Glomerular endothelial cell (primary cell): Measurements from ENCODE around the gene PCYT2. TPM values are rescaled to one million over a fixed set of nuclear protein-coding genes. Genes with fewer than 3 reads are reported as not detected.

Experiments used
- DNase-seq: peaks from one replicate; pipeline ENCODE4 v3.0.0-alpha.2; 2011; ENCODE audit warnings: low read depth, low spot score; ENCODE audit errors: extremely low read depth
- total RNA-seq: library from RNA; depleted of rRNA; stranded (reverse); fragments of >200 nt; gene quantifications from 2 replicates; pipeline ENCODE4 v1.2.3, GENCODE V29; 2015

The PCYT2 gene
- total RNA-seq, 1 donor from 2014 or later: 36.6 TPM

DNA sequence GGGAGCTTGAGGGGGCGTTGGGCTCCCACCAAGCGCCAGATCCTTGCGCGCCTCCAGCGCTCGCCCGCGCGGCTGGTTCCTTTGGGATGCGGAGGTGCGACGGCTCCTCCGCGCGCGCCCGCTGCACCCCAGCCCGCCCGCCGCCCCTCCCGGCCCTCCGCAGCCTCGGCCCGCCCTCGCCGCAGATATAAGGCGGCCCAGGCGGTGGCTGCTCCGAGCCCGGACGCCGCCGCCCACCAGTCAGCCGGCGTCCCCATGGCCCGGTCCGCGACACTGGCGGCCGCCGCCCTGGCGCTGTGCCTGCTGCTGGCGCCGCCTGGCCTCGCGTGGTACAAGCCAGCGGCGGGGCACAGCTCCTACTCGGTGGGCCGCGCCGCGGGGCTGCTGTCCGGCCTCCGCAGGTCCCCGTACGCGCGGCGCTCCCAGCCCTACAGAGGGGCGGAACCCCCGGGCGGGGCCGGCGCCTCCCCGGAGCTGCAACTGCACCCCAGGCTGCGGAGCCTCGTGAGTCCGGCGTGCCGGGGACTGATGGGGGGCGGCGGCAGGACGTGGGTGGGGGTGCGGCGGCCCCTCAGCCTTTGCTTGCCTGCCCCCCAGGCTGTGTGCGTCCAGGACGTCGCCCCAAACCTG, 9.1 kb downstream of the PCYT2 start, which contains the start of gene NPB:
Gene NPB (plus strand): TSS at position 216 of the 630 bp plus-strand sequence. CDS start 40 bp downstream, at position 256.
- DNase-seq: no peak

DNA sequence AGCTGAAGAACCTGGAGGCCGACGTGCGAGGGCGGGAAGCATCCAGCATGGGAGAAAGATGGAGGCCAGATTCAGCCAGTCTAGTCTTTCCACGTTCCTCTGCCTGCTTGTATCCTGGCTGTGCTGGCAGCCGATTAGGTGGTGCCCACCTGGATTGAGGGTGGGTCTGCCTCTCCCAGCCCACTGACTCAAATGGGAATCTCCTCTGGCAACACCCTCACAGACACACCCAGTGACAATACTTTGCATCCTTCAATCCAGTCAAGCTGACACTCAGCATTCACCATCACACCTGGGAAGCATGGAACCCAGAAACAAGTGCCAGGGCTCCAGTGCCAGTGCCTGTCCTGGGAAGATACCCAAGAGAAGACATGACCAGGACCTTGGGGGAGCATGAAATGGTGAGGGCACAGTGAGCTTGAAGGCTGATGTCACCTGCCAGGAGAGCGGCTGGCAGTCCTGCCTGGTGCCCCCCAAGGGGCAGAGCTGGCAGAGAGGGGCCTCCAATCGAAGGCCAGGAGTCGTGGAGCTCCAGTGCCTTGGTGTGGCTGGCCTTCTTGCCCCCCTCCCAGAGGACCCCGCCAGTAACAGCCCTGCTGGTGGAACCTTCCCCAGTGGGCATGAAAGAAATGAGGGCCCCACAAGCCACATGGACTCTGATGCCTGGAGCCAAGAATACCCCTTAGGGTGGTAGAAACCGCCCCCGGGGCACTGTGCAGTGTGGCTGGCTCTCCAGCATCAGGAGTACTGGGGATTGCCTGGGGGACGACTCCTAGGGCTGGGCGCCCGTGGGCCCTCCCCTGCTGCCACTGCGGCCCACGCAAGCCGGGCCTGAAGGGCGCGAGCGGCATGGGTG, 9.8 kb downstream of the PCYT2 start:
- DNase-seq: no peak

DNA sequence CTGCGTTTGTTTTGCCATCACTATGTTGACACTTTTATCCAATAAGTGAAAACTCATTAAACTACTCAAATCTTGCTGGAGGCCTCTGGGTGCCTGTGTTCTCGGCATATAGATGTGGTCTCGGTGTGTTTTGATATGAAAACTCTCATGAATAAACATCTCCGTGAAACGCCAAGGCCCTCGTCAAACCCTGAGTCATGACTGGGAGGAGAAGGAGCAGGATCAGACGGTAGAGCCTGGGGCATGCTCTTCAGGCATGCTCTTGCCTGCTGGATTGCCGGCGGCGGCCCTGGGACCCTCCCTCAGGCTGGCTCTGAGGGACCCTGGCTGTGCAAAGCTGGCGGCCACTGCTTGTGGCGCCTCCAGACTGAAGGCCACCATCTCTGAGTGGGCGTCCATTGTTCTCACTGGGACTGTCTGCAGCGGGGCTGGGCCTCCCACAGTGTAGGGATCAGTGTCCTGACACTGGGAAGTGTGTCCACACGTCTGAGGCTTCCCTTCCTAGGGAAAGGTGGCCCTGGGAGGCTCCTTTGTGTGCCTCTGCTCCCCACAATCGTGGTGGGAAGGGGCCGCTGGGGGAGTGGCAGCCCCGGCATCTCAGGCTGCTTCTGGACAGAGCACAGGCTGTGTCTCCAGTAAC, 10.9 kb downstream of the PCYT2 start:
- no peak for DNase-seq

DNA sequence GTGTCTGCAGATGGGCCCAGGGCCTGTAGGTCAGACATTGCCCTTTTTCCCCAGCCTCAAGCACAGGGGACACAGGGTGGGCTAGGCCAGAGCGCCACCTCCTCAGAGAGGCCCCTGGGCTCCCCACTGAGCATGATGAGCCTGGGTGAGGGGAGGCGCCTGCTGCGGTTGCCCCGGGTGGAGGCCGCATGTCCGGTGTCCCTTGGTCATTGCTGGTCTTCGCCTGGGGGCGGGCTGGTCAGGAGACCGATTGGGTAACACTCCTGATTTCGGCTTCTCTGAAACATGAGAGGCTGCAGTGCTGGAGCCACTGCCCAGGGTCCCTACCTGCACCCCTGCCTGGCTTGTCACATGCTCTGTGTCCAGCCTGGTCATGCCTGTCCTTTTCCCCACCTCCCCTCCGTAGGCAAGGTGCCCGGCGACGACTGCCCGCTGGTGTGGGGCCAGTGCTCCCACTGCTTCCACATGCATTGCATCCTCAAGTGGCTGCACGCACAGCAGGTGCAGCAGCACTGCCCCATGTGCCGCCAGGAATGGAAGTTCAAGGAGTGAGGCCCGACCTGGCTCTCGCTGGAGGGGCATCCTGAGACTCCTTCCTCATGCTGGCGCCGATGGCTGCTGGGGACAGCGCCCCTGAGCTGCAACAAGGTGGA, 11.6 kb downstream of the PCYT2 start:
- no peak for DNase-seq

DNA sequence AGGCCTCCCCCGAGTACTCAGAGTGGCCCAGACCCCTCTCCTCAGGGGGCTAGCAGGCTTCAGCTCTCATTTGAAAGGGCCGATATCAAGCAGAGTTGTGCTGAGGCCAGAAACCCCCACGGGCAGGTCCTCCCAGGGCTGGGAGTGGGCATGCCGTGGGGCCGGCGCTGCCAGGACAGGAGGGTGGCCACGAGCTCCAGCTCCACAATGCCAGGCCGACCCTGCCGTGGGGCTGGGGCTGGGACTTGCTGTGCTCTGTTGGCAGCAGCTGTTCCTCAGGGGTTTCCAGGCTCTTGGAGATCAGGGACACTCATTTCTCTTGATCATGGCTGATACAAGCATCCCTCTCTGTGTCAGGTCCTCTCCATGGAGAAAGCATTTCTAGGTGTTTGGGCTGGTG, 12.3 kb downstream of the PCYT2 start:
- no peak for DNase-seq

DNA sequence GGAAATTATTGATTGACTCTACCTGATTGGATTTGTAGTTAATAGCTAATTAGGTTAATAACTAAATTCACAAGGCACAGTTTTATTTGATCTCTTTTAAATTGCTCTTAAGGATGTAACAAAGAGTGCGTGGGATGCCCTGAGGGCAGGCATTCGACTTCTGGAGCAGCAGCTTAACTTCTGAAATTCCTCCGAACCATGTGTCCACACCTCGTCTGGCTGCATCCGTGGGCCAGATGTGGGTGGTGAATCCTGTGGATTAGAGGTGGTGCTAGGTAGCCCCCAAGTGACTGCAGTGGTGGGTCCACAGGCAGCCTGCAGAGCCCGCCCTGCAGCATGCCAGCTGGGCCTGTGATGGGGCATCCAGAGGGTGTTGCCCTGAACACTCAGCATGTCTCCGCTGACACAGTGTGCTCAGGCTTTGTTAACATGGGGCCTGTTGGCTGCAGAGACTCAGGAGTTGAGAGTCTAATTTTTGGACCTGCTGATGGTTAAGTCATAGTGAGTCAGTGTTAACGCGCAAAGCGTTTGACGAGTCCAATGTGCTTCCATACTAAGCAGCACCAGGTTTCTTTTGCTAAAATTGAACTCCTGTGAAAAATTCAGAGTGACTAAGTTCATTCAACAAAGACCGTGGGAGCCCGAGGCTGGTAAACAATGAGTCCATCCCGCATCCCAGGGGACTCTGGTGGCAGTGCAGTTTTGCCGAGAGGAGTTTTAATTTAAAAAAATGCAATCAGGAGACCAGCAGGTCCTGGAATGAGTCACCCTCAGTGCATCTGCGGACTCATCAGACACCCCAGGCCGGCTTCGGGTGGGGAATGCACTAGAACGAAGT, 13.0 kb downstream of the PCYT2 start:
- no peak for DNase-seq

DNA sequence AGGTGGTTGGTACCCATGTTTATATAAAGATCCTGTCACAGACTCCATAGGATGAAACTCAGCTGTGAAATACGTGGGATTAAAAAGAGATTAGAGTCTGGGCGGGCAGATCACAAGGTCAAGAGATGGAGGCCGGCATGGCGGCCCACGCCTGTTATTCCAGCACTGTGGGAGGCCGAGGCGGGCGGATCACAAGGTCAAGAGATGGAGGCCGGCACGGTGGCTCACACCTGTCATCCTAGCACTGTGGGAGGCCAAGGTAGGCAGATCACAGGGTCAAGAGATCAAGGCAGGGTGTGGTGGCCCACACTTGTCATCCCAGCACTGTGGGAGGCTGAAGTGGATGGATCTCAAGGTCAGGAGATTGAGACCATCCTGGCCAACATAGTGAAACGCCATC, 15.8 kb downstream of the PCYT2 start:
- DNase-seq: no peak

DNA sequence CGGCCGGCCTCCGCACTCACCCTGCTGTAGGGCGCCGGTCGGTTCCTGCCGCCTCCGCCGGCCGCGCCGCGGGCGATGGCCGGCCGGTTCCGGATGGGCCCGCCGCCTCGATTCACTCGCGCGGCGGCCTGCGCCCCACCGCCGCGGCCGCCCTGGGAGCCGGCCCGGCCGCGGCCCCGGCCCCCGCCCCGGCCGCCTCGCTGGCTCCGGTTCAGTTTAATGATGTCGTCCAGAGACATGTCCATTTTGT, 20.0 kb downstream of the PCYT2 start:
- DNase-seq: no peak

DNA sequence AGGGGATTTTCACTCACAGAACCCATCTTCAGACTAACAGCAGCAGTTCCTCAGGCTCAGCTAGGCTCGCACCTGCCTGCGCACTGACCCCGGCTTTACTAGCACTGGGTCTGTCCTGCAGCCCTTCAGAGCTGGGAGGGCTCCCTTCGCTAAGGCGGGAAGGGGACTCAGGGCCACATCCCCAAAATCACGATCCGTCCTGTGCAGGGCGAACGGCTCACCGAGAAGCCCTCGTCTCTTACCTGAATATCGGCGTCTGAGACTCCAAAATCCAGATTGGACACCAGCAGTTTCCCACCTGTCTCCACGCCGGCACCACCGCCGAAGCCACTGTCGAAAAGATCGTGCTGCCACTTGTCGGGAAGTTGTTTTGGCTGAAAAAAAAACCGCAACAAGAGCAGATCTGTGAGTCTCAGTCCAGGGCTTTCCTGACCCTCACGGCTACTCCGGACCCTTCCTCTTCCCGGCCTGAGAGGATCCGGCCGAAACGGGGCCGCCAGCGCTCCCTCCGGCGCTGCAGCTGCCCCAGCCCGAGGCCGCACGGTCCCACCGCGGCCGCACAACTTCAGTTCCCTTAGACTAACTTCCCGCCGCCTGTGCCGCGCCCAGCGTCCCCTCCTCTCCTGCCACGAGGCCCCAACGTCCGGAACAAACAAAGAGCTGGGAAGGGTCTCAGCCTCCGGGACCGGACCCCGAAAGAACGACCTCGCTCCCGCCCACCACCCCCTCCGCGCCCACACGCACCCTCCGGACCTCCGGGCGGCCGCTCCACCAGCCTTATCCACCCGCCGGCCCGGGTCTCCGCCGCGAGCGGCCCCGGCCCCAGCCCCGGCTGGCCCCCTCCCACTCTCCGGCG, 20.5 kb downstream of the PCYT2 start:
- DNase-seq: no peak

DNA sequence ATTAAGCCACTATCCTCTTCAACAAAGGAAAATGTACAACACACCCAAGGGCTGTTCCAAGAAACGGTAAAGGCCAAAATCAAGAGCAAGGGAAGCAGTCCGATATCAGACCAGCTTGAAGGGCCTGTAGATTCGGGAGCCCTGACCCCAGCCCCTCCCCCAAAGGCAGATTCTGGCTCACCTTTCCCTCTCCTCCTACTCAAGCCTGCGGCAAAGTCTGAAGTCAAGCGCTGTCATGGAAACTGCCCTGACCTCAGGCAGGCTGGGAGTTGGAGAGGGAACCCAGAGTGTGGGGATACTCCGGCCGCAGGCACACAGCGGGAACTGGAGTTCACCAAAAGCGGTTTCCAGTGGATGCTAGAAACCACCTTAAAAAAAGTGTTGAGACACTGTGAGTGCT, 21.6 kb downstream of the PCYT2 start:
- no peak for DNase-seq

DNA sequence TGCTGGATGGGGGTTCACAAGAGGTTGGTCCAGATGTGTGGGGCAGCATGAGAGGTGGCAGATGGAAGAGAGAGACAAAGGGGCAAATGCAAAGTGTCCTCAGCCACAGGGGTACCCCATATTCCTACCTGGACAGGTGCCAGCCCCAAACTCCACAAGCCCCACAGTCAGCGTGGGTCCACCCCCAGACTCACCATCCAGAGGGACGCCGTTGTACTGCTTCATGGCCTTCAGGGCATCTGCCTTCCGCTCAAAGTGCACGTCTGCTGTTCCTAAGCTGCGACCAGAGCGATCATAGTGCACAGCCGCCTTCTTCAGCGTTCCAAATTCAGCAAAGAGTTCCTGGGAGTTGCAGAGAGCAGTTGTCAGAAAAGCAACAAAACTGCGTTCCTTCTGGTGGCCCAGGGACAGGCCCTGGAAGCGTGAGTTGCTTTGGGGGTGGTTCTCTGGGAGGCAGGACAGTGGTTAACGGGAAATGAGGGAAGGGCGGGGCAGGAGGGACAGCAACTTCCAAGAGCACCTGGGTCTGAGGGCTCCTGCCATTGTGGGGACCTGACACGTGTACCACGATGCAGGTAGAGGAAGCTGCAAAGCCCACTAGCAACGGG, 22.1 kb downstream of the PCYT2 start:
- no peak for DNase-seq

DNA sequence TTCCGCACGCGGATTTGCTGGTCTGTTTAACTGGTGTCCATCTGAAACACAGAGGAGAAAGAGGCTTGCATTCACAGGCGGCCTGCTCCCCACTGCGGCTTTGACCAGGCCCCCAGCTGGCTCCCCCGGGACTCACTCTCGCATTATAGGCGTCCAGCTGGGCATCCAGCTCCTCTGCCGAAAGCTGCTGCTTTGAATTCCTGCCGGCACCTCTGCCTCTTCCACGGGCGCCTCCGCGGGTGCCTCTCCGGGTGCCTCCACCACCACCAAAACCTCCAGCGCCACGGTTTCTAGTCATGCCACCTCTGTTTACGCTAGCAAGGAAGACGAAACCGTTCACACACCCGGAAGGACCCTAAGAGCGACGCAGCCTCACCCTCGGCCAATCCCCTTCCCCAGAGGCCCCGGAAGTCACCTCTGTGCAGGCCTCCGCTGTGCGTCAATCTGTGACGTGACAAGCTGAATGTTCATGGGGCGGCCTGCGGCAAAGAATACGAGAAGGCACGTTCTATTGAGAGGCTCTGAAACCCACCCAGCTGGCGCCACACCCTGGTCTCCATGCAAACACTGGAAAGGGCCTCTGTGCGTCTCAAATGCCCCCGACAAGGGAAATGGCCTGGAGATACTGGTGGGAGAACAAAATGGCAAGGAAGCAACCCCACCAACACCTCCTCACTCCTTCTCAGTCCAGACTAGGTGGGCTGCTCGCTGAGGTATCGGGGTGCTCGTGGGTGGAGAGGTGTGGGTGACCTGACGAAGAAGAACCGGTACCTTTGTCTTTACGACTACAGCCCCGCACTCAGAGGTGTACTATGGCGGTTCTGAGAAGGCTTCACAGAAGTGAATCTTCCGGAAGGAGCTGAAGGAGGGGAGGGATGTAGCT, 22.9 kb downstream of the PCYT2 start:
- no peak for DNase-seq

DNA sequence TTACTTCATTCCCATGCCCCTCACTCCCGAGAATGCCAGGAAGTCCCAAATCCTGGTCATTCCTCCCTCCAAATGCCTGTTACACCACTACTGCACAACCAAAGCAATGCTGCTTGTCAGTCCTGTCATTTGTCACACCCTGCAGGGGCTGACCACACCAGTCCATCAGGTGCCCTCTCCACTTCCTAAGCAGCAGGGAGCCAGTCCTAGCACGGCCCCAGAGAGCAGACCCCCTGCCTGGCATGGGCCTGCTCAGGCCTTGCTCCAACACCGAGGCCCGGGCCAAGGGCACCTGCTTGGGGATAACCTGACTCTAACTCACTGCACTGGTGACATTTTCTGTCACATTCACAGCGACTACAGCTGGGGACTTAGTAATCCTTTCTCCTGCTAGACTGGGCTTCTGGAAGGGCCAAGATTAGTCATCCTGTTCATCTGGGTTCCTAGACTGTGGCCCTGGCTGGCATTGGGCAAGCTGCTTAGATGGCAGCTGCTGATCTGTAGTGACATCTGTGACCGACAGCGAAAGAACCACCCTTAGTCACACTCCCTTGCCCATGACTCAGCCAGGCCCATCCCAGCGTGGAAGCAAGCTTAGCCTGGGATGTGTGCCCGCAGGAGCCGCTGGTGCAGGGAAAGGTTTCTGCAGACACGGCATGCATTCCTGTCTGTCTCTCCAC, 25.2 kb downstream of the PCYT2 start:
- DNase-seq: no peak

DNA sequence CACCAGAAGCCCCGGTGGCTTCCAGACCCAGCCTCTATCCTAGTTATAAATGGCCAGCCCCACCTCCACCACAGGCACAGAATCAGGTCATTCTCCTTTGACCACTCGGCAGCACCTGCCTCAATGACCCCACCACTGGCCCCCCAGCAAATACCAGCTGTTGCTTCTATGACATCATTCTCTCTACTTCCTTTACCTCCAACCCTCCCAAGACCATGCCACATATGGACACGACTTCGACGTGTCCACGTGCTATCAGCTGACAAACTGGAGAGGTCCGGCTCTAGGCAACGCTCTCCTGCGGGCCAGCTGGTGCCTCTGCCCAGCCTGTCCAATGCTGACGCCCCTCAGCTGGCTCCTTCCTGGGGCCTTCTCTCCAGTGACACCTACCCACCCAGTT, 25.7 kb downstream of the PCYT2 start:
- no peak for DNase-seq

DNA sequence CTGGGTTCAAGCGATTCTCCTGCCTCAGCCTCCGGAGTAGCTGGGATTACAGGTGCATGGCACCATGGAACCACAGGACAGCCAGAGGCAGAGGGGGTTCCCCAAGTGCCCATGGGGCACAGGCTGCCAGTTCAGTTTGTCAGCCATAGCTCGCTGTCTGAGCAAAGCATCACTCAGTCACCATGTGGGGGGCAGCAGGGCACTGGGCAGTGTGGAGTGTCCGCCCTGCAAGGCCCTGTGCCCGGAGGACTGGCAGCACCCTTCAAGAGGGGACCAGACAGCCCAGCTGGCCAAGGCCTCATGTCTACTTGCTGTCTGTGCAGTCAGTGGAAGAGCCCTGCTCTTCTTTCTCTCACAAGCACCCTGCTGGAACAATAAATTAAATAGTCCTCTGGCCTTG, 26.2 kb downstream of the PCYT2 start:
- no peak for DNase-seq

DNA sequence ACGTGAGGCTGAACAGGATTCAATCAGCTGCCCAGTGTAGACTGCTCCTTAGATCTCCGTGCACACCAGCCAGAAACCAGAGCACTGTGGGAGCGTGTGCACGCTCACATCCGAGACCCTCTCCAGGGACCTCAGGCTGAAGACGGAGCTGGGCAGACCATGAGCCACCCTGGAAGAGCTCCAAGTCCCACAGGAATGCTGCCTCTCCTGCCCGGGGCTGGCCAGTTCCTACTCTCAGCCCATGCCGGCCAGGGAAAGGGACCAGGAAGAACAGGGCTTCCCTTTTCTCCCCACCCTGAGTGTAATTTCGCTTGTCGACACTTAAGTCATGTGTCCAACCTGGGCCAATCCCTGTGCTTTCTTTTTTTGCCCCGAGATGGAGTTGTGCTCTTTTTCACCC, 26.7 kb downstream of the PCYT2 start:
- DNase-seq: no peak

DNA sequence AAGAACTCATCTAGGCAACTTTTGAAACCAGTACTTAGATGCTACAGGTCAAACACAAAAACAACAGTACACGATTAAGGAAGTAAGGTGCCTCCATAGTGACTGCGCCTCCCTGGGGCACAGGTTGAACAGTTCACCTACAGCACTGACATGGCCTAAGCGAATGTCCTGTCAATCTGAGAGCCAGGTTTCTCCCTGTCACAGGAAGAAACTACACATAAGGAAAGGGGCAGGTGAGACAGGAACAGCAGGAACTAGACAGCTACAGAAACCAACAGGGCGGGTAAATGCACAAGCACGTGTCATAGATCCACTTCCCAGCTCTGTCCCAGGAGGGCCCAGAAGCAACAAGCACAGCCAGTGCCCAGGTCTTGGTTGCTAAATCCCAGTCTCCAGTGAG, 32.1 kb downstream of the PCYT2 start:
- DNase-seq: no peak

DNA sequence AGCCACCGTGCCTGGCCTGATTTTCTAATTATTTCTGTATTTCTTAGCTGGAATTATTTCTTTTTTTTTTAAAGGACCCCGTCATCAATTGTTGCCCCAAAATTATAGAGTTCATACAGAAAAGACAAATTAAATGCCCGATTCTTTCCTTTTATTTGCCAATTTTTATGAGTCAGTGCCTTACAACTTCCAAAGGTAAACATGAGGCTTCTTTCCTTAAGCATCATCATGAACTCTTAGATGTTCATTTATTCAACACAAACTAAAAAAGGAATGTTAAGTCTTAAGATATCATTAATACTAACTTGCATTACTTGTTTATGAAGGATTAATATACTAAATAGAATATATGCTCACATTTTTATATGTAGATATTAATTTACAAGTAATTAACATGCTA, 32.9 kb downstream of the PCYT2 start:
- DNase-seq: no peak
